Measurements from ENCODE around the gene GPER1. TPM values are rescaled to one million over a fixed set of nuclear protein-coding genes. Genes with fewer than 3 reads are reported as not detected.
A peak's percentile ranks its signal among the peaks of the same experiment; 100 is the strongest.
"Not testable (repeated sequence)": the region's sequence is repeated elsewhere in the genome, so short reads cannot be mapped to it uniquely, and the experiment has no call there.

The GPER1 gene
- total RNA-seq: 29.8 TPM

DNA sequence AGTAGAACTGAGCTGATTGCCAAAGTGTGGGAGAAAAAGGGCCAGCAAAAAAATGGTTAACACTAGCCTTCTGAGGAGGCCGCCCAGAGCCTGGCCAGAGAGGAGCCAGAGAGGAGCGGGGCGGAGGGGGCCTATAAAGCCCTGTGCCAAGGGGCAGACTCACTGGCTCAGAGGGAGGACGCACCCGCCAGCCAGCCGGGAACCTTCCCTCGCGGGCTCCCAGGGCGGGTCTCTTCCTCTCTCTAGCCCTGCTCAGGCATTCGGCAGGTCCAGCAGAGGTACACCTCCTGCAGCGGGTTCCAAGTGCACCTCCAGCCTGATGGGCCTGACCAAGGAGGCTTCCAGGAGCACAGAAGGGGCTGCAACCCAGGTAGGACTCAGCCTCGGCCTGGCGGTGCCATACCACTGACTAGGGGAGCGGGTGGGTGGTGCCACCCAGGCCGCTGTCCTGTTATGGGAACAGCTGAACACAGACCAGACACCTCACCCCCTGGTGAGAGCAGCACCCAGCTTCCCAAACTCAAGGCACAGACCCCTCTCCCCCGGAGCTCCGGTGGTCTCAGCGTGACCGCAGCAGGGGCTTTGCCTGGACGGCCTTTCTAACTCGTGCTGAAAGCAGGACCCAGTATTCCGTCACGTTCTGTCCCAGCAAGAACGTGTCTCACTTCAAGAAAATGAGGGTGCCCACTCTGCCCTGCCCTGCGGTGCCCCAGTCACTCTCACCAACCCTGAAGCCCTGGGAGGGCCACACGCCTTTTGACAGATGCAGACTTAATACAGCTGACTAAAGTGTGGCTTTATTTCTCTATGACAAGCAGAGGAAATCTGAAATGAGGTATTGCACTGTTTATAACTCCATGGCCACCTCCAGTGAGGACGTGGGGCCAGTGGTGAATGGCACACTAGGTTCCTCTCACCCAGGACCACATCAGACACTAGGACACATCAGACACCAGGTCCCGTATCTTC is at the start of gene GPER1:
Gene GPER1 (plus strand): TSS at position 162 of the 969 bp plus-strand sequence. CDS start 3,616 bp downstream, outside the sequence.
- ATAC-seq: peak; percentile 84
- peak; percentile 94 for DNase-seq (ENCODE audit: low spot score)

- not testable (repeated sequence) for DNase-seq (ENCODE audit: low spot score); ATAC-seq
These were observed 47.7 kb upstream of the GPER1 start for GRCh38 chr7:1040233-1040632.

GRCh38 chr7:1040790-1041189 is 47.1 kb upstream of the GPER1 start:
- no peak for ATAC-seq
- no peak for DNase-seq (ENCODE audit: low spot score)

DNA sequence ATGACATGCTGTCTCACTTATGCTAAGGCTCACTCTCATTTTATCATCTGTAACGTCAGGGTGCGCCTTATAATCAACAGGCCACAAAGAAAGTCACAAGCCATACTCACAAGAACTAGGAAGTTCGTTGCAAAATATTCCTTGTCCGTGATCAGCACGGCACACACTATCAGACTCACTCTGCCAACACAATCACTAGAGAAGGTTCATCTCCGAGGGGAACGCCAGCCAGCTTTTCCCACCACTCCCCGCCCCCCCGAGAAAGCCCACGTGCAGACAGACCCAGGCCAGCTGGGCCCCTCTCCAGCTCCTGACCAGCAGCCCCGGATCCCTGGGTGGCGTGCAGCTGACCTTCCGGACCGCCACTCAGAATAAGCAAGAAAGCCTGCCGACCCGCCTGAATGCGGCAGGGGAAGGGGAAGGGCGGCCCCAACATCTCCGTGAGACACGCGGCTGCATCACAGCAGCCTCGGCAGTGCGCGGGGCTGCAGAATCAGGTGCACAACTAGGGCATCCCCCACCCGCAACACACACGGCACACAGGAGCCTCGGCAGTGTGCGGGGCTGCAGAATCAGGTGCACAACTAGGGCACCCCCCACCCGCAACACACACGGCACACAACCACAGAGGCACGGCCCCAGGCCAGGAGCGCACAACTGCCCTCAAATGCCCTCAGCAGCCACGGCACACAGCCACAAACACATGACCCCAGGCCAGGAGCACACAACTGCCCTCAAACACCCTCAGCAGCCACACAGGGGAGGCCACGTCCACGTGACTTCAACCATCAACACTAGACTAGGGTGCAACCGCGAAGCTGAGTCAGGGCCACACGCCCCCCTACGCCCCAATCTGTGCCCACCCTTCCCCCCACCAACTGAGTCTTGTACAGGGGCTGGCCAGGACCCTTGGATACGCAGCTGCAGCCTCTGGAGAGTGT is 46.1 kb upstream of the GPER1 start:
- no peak for DNase-seq (ENCODE audit: low spot score)
- ATAC-seq: no peak

DNA sequence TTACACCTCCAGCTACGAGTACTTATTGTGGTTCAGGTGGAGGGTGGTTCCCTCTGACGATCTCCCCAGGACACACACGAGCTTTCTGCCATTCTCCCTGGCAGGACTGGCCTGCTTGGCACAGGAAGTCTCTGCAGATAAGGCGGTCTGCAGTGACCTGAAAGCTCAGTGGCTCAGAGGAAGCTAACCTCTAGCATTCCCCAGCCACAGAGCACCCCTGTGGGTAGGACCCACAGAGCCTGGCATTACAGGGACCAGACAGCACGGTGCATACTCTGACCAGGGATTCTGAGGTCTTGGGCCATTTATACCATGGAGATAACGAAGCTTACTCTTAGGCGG is 45.5 kb upstream of the GPER1 start:
- ATAC-seq (no peak), DNase-seq (ENCODE audit: low spot score) (no peak)

- DNase-seq (ENCODE audit: low spot score) (peak; percentile 69), ATAC-seq (peak; percentile 34)
These were observed 44.2 kb upstream of the GPER1 start for GRCh38 chr7:1043552-1044188.

GRCh38 chr7:1044189-1045068 is 43.5 kb upstream of the GPER1 start, which contains the start of gene GPR146:
GPR146 (plus strand) TSS chr7:1044546; CDS start chr7:1057516, 12,970 bp downstream.
- DNase-seq (ENCODE audit: low spot score): peak; percentile 99
- peak; percentile 78 for ATAC-seq

- ATAC-seq (peak; percentile 39), DNase-seq (ENCODE audit: low spot score) (peak; percentile 58)
These were observed 42.5 kb upstream of the GPER1 start for GRCh38 chr7:1045069-1046063.

GRCh38 chr7:1046722-1047679 is 40.9 kb upstream of the GPER1 start:
- no peak for ATAC-seq
- DNase-seq (ENCODE audit: low spot score): no peak

DNA sequence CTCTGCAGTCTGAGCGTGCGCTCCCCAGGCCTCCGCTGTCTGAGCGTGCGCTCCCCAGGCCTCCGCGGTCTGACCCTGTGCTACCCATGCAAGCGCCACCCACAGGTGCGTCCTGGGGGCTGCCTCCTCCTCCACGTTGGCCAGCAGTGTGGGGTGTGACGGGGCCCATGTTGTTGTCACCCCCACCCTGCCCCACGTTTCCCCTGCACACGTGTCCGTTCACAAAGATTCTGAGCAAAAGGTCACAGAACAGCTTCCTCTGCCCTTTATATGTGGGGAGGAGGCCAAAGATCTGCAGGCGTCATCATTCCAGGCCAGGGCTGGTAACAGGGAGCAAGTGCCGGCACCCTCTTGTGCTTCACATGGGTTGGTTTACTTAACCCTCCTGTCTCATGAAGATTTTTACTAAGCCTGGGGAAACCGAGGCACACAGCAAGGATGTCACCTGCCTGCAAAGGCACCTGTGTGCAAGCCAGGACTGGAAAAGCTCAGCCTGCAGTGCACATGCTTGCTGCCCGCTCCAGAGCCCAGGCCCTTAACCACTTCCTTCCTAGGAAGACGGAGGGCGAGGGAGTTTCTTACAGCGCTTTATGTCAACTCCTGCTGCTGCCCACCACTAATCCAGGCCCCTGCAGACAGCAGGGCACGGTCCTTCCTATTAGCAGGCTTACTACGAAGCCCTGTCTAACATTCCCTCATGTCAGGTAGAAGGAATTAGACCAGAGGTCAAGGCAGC is 38.7 kb upstream of the GPER1 start:
- DNase-seq (ENCODE audit: low spot score) (peak; percentile 85), ATAC-seq (peak; percentile 51)

DNA sequence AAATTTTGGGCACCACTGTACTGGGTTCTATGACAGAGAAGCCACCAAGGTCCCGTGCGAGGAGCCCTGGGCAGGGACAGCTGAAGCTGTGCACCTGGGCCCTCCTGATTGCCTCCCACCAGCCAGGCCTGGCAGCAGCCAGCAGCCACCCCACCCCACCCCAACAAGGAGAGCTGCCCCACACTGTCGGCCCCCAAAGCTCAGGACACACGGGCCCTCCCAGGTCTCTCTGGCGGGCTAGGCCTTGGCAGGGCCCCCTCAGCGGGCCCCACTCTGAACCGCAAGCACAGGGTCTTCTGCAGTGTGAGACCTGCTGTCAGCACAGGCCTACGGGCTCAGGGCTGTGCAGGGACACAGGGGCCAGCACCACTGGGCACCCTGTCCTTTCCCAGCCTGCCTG is 38.1 kb upstream of the GPER1 start:
- DNase-seq (ENCODE audit: low spot score) (no peak), ATAC-seq (no peak)

GRCh38 chr7:1050254-1050906 is 37.5 kb upstream of the GPER1 start:
- DNase-seq (ENCODE audit: low spot score): no peak
- ATAC-seq: peak; percentile 10

- DNase-seq (ENCODE audit: low spot score) (no peak), ATAC-seq (no peak)
These were observed 36.8 kb upstream of the GPER1 start for GRCh38 chr7:1050956-1051690.

GRCh38 chr7:1052031-1052818 is 35.7 kb upstream of the GPER1 start:
- ATAC-seq (no peak), DNase-seq (ENCODE audit: low spot score) (no peak)

DNA sequence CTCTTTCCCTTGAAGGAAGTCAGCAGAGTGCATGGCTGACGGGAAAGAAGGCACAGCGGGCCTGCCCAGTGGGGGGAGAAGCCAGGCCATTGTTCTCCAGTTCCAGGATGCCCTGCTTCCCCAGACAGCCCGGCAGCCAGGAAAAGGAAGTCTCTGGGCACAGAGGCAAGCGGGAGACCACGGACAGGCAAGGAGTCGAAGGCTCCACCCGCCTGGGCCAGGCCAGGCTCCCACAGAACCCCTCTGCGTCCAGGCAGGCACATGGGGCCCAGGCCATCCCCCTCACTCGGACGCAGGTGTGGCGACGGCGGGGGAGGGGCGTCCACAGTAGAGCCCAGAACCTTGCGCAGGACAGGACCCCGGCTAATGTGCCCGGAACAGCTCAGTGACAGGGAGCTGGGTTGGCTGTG is 34.9 kb upstream of the GPER1 start:
- no peak for ATAC-seq
- no peak for DNase-seq (ENCODE audit: low spot score)

Measured in left lobe of liver (tissue), 2 donors.